HG03439 (cell line): ENCODE measurements around the gene POLA2.
A peak's percentile ranks its signal among the peaks of the same experiment; 100 is the strongest.

Experiments used
- ATAC-seq: cut with Tn5 transposase; IDR thresholded peaks from one replicate; pipeline ENCODE4 v1.9.1; 2021; ENCODE audit warnings: mild to moderate bottlenecking, moderate library complexity; ENCODE audit not compliant: unreplicated experiment

Gene POLA2

GRCh38 chr11:65307298-65308229 is 45.8 kb downstream of the POLA2 start:
- ATAC-seq: no peak

GRCh38 chr11:65308281-65308891 is 46.6 kb downstream of the POLA2 start:
- no peak for ATAC-seq

- no peak for ATAC-seq
Observed at GRCh38 chr11:65309006-65309405, 47.2 kb downstream of the POLA2 start.

GRCh38 chr11:65310215-65310614 is 48.5 kb downstream of the POLA2 start:
- no peak for ATAC-seq

GRCh38 chr11:65310736-65311135 is 49.0 kb downstream of the POLA2 start:
- no peak for ATAC-seq

GRCh38 chr11:65311170-65311678 is 49.5 kb downstream of the POLA2 start:
- no peak for ATAC-seq

- ATAC-seq: peak; percentile 74
Observed at GRCh38 chr11:65314501-65315203, 52.9 kb downstream of the POLA2 start, which contains the start of gene CDC42EP2. Gene CDC42EP2 (plus strand): TSS chr11:65314866. CDS start chr11:65320899, 6,033 bp downstream.

GRCh38 chr11:65315204-65315865 is 53.6 kb downstream of the POLA2 start:
- ATAC-seq: no peak

- no peak for ATAC-seq
Observed at GRCh38 chr11:65315866-65316226, 54.1 kb downstream of the POLA2 start.

GRCh38 chr11:65316227-65317024 is 54.7 kb downstream of the POLA2 start:
- no peak for ATAC-seq

- no peak for ATAC-seq
Observed at GRCh38 chr11:65317025-65317786, 55.4 kb downstream of the POLA2 start.

GRCh38 chr11:65320386-65321075 is 58.8 kb downstream of the POLA2 start:
- ATAC-seq: no peak

GRCh38 chr11:65321076-65321475 is 59.3 kb downstream of the POLA2 start:
- ATAC-seq: no peak

- ATAC-seq: no peak
Observed at GRCh38 chr11:65321828-65322485, 60.2 kb downstream of the POLA2 start.

GRCh38 chr11:65323813-65324212 is 62.1 kb downstream of the POLA2 start:
- no peak for ATAC-seq

- ATAC-seq: no peak
Observed at GRCh38 chr11:65325435-65325834, 63.7 kb downstream of the POLA2 start.

GRCh38 chr11:65327021-65327420 is 65.3 kb downstream of the POLA2 start:
- no peak for ATAC-seq

GRCh38 chr11:65329478-65329877 is 67.7 kb downstream of the POLA2 start:
- no peak for ATAC-seq
